ENCODE data around the gene CRYBA2.

Gene CRYBA2

GRCh38 chr2:219018286-219018685, 25.1 kb upstream of the CRYBA2 start:
- no peak for DNase-seq (ENCODE audit: low read depth)
- no peak for TF ChIP-seq CTCF (conservative IDR thresholded peaks at IDR 0.05; ENCODE audit: low read depth, low read length)
- H3K4me3 ChIP-seq (ENCODE audit: low read length) = no peak overlapping the region

- no peak for TF ChIP-seq CTCF (conservative IDR thresholded peaks at IDR 0.05; ENCODE audit: low read depth, low read length)
- DNase-seq (ENCODE audit: low read depth) = no peak
- no peak overlapping the region for H3K4me3 ChIP-seq (ENCODE audit: low read length)
Observed at GRCh38 chr2:219017201-219017931, 24.1 kb upstream of the CRYBA2 start.

GRCh38 chr2:219016721-219017120, 23.5 kb upstream of the CRYBA2 start:
- DNase-seq (ENCODE audit: low read depth) = no peak
- no peak overlapping the region for H3K4me3 ChIP-seq (ENCODE audit: low read length)
- no peak for TF ChIP-seq CTCF (conservative IDR thresholded peaks at IDR 0.05; ENCODE audit: low read depth, low read length)

- no peak for DNase-seq (ENCODE audit: low read depth)
- no peak for TF ChIP-seq CTCF (conservative IDR thresholded peaks at IDR 0.05; ENCODE audit: low read depth, low read length)
- H3K4me3 ChIP-seq (ENCODE audit: low read length) = no peak overlapping the region
Observed at GRCh38 chr2:219010873-219011272, 17.7 kb upstream of the CRYBA2 start.

GRCh38 chr2:219010162-219010756, 17.0 kb upstream of the CRYBA2 start:
- TF ChIP-seq CTCF (conservative IDR thresholded peaks at IDR 0.05; ENCODE audit: low read depth, low read length) = peak; percentile 60
- no peak overlapping the region for H3K4me3 ChIP-seq (ENCODE audit: low read length)
- DNase-seq (ENCODE audit: low read depth) = no peak

- no peak for DNase-seq (ENCODE audit: low read depth)
- no peak overlapping the region for H3K4me3 ChIP-seq (ENCODE audit: low read length)
- no peak for TF ChIP-seq CTCF (conservative IDR thresholded peaks at IDR 0.05; ENCODE audit: low read depth, low read length)
Observed at GRCh38 chr2:219009294-219009693, 16.1 kb upstream of the CRYBA2 start.

GRCh38 chr2:219003979-219004378, 10.8 kb upstream of the CRYBA2 start:
- no peak for DNase-seq (ENCODE audit: low read depth)
- no peak for TF ChIP-seq CTCF (conservative IDR thresholded peaks at IDR 0.05; ENCODE audit: low read depth, low read length)
- H3K4me3 ChIP-seq (ENCODE audit: low read length) = no peak overlapping the region
